AG20443 (cell line): ENCODE results near the gene TRPM2.

Experiments
- DNase-seq: peaks from one replicate; pipeline ENCODE4 v3.0.0; 2012; ENCODE audit warnings: low spot score, mixed read lengths

The TRPM2 gene

DNA sequence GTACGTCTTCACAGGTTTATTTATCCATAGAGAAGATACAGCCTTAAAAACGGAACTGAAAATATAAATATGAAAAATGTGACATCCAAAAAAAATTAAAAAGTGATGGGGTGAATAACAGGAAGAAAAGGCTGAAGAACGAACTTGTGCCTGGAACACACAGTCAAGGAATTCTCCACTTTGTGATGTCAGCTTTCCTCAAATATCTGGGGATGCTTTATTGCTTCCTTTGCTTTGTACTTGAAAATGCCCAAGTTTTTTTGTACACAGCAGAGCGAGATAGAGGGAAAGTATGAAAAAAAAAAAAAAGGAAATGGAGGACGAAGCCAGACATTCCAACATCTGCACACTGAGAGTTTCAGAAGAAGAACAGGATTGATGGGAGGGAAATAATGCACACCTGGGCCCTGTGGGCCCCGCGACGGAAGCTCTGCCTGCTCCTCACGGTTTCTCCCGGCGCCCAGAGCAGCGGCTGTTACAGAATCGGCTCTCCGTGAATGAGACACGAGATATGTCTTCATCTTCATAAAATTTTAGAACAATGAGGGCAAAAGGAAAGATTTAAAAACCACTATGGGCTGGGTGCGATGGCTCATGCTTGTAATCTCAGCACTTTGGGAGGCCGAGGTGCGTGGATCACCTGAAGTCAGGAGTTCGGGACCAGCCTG, 91.9 kb downstream of the TRPM2 start:
- no peak for DNase-seq

GRCh38 chr21:44448651-44449131, 95.3 kb downstream of the TRPM2 start:
- DNase-seq: no peak

- DNase-seq: no peak
These were observed 96.3 kb downstream of the TRPM2 start for GRCh38 chr21:44449473-44450363.

- DNase-seq: no peak
These were observed 97.0 kb downstream of the TRPM2 start for GRCh38 chr21:44450402-44450801.

- no peak for DNase-seq
These were observed 97.6 kb downstream of the TRPM2 start for GRCh38 chr21:44450999-44451398.

GRCh38 chr21:44453120-44453519, 99.7 kb downstream of the TRPM2 start:
- no peak for DNase-seq

DNA sequence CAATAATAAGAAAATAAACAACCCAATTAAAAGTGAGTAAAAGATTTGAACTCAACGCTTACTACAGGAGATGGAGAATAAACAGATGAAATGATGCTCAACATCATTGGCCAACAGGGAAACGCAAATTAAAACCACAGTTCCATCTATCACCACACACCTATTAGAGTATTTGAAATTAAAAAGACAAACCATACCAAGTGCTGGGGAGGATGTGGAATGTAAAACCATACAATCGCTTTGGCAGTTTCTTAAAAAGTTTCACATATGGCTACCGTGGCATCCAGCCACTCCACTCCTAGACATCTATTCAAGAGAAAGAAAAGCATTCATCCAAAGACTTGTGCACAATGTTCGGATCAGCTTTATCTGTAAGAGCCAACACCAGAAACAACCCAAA, 100.6 kb downstream of the TRPM2 start:
- no peak for DNase-seq

- peak; percentile 91 for DNase-seq
These were observed 101.5 kb downstream of the TRPM2 start, which contains the start of gene LRRC3 for GRCh38 chr21:44454747-44455523. TSS of gene LRRC3 (plus strand) at chr21:44455510. CDS start at chr21:44456645, 1,135 bp downstream.

- peak; percentile 66 for DNase-seq
These were observed 102.2 kb downstream of the TRPM2 start for GRCh38 chr21:44455524-44456213.

DNA sequence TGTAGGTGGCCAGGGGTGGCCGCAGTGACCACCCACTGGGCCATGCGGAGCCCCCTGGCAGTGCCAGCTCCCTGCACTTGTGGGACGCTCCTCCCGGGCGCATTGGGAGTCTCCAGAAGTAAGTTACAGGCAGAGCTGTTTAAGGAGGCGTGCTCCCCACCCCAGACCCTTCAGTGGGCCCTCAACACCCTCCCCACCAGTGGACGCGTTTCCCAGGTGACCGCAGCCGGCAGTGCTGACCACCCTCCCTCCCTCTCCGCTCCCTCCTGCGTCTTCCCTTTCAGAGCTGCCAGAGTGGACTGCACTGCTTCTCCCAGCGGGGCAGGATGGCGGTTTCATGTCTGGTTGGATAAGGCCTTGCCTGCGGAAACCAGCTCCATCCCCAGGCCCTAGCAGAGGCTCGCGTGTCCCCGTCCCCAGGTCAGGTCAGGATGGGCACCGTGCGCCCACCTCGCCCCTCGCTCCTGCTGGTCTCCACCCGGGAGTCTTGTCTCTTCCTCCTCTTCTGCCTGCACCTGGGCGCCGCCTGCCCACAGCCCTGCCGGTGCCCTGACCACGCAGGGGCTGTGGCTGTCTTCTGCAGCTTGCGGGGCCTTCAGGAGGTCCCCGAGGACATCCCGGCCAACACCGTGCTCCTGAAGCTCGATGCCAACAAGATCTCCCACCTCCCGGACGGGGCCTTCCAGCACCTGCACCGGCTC, 102.9 kb downstream of the TRPM2 start:
- DNase-seq: no peak

DNA sequence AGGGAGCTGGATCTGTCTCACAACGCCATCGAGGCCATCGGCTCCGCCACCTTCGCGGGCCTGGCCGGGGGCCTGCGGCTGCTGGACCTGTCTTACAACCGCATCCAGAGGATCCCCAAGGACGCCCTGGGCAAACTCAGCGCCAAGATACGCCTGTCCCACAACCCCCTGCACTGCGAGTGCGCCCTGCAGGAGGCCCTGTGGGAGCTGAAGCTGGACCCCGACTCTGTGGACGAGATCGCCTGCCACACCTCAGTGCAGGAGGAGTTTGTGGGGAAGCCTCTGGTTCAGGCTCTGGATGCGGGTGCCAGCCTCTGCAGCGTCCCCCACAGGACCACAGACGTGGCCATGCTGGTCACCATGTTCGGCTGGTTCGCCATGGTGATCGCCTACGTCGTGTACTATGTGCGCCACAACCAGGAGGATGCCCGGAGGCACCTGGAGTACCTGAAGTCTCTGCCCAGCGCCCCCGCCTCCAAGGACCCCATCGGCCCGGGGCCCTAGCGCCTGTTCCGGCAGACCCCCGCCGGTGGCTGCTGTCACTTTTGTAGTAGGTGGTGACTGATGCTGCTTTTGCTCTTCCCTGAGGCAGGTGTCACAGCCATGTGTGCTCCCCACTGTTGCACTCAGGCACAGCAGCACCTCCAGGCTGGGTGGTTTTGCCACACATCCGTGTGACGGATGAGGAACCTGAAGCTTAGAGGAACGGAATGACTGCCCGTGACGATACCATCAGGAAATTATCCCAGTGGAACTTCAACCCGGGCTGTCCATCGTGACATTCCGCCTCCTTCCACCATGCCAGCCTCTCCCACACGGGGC, 103.7 kb downstream of the TRPM2 start:
- no peak for DNase-seq

DNA sequence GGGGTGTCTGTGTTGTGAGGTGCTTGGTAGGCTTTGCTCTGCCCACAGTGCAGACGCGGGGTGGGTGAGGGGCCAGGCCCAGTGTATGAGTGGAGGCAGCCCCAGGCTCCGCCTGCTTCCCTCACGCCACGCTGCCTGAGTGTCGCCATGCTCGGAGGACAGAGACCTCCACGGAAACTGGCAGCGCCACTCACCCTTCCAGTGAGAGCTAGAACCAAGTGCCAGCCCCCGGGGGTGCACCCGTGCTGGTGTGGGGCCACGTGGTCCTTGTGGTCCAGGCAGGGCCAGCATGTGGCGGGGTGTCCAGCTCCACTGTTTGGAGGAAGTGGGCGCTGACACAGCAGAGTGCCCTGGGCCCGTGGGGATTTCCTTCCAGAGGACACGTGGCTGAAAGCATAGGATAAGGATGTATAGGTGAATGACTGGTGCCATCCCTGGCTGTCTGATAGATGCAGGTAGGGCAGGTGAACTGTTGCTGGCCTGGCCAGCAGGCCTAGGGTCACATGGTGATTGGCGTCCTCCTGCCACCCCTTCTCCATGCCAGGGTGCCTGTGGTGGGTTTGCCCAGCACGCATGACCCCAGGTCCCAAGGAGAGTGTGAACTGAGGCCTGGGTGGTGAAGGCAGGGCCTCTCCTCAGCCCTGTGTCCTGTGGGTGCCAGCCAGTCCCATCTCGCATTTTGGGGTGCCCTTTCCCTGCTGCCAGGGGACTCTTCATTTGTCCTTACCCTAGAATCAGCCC, 105.7 kb downstream of the TRPM2 start:
- no peak for DNase-seq

- no peak for DNase-seq
These were observed 106.5 kb downstream of the TRPM2 start for GRCh38 chr21:44459712-44460440.

GRCh38 chr21:44460441-44460755, 107.0 kb downstream of the TRPM2 start:
- DNase-seq: no peak

- no peak for DNase-seq
These were observed 107.6 kb downstream of the TRPM2 start for GRCh38 chr21:44461005-44461404.

DNA sequence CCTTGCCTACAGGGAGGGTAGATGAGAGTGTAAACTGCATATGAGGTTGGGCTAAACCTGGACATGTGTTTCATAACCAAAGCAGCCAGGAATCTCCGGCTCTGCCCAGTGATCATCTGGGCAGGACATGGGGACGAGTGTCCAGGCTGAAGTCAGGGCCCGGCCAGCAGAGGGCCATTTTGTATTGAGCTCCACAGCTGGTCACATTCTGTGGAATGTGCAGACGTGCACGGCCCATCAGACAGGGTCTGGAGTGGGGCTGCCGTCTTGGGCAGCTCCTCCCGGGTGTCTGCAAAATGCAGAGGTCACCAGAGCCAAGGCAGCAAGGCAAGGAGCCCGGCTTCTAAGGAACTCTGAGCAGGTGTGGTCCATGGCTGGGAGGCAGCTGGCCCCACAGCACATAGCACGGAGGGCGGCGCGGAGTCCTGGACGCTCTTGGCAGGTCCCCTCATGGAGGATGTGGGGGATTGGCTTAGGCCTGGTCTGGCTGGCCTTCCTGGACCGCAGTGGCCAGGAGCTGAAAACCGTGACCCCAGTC, 108.1 kb downstream of the TRPM2 start:
- DNase-seq: peak; percentile 53

- DNase-seq: no peak
These were observed 108.8 kb downstream of the TRPM2 start for GRCh38 chr21:44462086-44462833.

DNA sequence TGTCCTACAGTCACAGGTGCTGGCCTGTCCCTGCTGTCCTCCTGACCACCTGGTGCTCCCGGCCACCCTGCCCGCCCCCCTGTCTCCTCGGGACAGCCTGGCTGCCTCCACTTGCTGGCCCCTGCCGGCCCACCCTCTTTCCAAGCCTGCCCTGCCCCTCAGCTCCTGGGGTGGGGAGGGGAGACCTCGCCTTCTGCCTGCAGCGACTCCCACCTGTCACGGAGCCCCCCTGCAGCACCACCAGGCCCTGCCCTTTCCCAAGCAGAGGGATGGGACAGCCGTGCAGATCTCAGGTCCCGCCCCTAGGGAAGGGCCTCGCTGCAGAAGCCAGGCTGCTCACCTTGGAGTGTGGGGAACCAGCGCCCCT, 109.4 kb downstream of the TRPM2 start:
- no peak for DNase-seq
